Measurements from ENCODE around the gene PAK3. TPM values are rescaled to one million over a fixed set of nuclear protein-coding genes. Genes with fewer than 3 reads are reported as not detected.

PAK3 gene
- total RNA-seq, 2 donors from 2014 or later, result 0.33 TPM; not detected in 1

DNA sequence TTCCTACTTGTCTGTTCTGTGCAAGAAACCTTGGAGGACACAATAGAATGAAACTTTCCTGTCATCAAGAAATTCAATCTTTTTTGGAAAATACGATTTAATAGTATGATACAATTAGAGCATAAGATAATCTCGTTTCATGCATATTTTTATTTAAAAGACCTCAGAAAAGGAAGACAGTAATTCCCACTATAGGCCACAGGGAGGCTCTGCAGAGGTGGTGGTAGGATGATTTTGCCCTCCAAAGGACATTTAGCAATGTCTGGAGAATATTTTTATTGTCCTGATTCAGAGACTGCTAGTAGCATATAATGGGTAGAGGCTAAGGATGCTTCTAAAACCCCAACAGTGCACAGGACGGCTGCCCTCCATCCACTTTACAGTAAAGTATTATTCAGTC is 68.7 kb downstream of the PAK3 start:
- Mint-ChIP-seq H3K4me3 (no peak overlapping the region), H3K9me3 (no peaks in the 10 kb centered on the region), H3K4me1 (ENCODE audit: low read depth in 2 of 2) (peaks cover 0 to 12% of the 10 kb centered on the region in 2 donors), H3K27ac (no peak overlapping the region), H3K27me3 (peaks cover 4 to 13% of the 10 kb centered on the region in 2 donors), H3K36me3 (no peaks in the 10 kb centered on the region)
- no peak for DNase-seq (ENCODE audit: low spot score)
- no peak for ATAC-seq

DNA sequence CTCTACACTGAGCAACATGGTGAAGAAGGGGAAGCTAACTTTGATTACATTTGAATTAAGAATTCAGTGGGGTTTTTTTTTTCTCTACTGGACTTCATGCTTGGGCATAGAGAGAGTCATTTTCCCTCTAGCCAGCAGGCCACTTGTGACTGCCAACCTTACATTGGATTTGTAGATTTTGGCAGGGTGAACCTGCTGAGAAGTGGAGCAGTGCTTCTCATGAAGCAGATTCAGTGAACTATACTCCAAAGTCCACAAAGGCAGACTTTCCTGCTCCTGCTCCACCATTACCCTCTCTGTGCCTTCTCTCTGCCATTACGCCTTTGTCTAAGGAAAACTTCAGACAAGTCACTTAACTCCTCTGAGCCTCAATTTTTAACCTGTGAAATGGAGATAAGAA is 69.9 kb downstream of the PAK3 start:
- no peak for ATAC-seq
- Mint-ChIP-seq H3K27ac (no peak overlapping the region), H3K9me3 (no peaks in the 10 kb centered on the region), H3K4me1 (ENCODE audit: low read depth in 2 of 2) (peaks cover 0 to 14% of the 10 kb centered on the region in 2 donors), H3K27me3 (peaks cover 4 to 18% of the 10 kb centered on the region in 2 donors), H3K4me3 (no peak overlapping the region), H3K36me3 (no peaks in the 10 kb centered on the region)
- no peak for DNase-seq (ENCODE audit: low spot score)

DNA sequence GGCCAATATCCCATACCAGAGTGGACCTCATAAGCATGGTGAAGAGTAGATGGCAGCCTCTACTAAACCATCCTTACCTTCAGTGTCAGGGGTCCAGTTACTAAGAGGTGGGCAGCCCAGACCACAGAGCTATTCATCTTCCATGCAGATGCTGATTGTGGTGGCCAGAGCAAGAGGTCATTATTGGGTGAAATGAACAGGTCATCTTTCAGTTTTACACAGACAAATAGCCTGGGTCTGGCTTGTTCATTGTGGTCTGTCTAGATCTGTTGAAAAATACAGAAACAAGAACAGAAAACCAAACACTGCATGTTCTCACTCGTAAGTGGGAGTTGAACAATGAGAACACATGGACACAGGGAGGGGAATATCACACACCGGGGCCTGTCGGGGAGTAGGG is 71.3 kb downstream of the PAK3 start:
- peaks cover 0 to 14% of the 10 kb centered on the region in 2 donors for H3K4me1 Mint-ChIP-seq (ENCODE audit: low read depth in 2 of 2)
- no peak overlapping the region for H3K4me3 Mint-ChIP-seq
- peak overlapping the region; percentile 39 to 43 for H3K27ac Mint-ChIP-seq
- no peaks in the 10 kb centered on the region for H3K9me3 Mint-ChIP-seq
- no peak for DNase-seq (ENCODE audit: low spot score)
- peaks cover 4 to 18% of the 10 kb centered on the region in 2 donors for H3K27me3 Mint-ChIP-seq
- no peaks in the 10 kb centered on the region for H3K36me3 Mint-ChIP-seq
- ATAC-seq, result peak in 1 of 2 donors; percentile 43

DNA sequence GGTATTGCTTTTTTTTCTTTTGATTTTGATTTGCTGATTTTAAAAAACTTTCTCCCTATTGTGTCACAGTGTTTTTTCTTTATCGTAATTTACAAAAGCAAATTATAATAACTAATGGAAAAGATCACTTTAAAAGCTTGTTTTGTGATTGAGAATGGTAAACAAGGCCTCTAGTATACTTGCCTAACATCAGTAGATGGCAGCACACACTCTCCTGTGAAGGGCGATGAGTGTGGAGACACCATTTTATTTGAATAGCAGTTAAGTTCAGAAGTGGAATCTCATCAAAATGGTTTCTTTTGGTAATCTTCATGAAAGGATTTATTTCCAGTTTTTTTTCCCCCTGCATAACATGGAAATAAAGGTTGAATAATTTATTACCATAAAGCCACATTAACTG is 72.3 kb downstream of the PAK3 start:
- Mint-ChIP-seq H3K36me3 (no peaks in the 10 kb centered on the region), H3K4me1 (ENCODE audit: low read depth in 2 of 2) (peaks cover 0 to 14% of the 10 kb centered on the region in 2 donors), H3K9me3 (no peaks in the 10 kb centered on the region), H3K27me3 (peaks cover 0 to 17% of the 10 kb centered on the region in 2 donors), H3K27ac (peak overlapping the region; percentile 39 to 43), H3K4me3 (no peak overlapping the region)
- ATAC-seq (no peak), DNase-seq (ENCODE audit: low spot score) (no peak)

DNA sequence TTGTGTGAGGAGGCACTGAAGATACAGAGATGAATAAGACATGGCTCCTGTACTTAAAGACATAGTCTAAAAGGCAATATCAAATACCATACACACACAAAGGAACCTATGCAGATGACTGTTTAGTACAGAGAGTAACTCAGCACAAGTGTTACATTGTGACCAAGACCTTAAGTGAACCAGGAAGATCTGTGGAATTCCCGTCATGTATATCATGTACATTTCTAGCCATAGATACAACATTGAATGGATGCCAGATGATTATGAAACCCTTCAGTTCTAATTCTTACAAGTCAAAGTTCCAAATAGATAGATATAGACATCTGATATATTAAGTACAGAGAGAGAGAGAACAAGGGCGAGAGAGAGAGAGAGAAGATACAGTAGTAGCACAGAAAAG is 73.2 kb downstream of the PAK3 start:
- DNase-seq (ENCODE audit: low spot score) (no peak), ATAC-seq (no peak)
- Mint-ChIP-seq H3K9me3 (no peaks in the 10 kb centered on the region), H3K27me3 (peaks cover 0 to 15% of the 10 kb centered on the region in 2 donors), H3K27ac (no peak overlapping the region), H3K4me3 (no peak overlapping the region), H3K36me3 (no peaks in the 10 kb centered on the region), H3K4me1 (ENCODE audit: low read depth in 2 of 2) (peaks cover 0 to 14% of the 10 kb centered on the region in 2 donors)

DNA sequence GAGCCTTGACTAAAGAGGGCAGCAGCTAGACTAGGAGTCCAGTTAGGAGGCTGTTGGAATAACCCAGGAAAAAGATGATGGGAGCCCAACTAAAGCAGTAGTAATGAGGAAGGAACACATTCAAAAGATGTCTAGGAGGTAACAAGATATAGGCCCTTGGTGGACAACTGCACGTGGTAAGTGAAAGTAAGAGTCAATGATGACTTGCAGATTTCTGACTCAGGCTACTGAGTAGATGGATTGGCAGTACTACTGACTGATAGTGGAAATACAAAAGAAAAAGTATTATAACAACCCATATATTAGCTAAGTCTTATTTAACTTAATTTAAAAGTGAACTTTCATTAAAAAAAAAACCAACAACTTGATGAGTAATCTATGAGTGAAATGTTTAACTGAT is 74.0 kb downstream of the PAK3 start:
- peaks cover 0 to 15% of the 10 kb centered on the region in 2 donors for H3K27me3 Mint-ChIP-seq
- no peaks in the 10 kb centered on the region for H3K36me3 Mint-ChIP-seq
- no peaks in the 10 kb centered on the region for H3K9me3 Mint-ChIP-seq
- no peak for DNase-seq (ENCODE audit: low spot score)
- peaks cover 0 to 14% of the 10 kb centered on the region in 2 donors for H3K4me1 Mint-ChIP-seq (ENCODE audit: low read depth in 2 of 2)
- no peak overlapping the region for H3K4me3 Mint-ChIP-seq
- H3K27ac Mint-ChIP-seq, result no peak overlapping the region
- ATAC-seq, result no peak

DNA sequence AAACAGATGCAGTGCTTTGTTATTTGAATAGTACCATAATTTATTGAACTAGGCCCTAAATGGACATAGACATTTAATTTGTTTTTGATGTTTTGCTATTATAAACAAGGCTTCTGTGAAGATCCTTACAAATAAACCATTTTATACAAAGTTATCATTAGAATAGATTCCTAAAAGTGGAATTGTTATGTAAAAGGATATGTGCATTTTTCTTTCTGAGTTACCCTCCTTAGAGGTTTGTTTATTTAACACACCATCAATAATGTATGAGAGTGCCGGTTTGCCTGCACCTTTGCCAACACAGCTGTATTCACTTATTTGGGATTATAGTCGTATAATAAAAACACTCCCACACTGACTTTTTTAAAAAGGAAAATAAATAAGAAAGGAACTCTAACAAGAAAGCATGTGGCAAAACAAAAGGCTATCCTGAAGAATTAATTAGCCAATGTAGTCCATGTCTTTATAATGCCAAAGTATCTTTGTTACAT is 84.8 kb downstream of the PAK3 start:
- Mint-ChIP-seq H3K9me3 (no peaks in the 10 kb centered on the region), H3K27me3 (peaks cover 0 to 4% of the 10 kb centered on the region in 2 donors), H3K36me3 (no peaks in the 10 kb centered on the region), H3K4me3 (no peak overlapping the region), H3K27ac (no peak overlapping the region), H3K4me1 (ENCODE audit: low read depth in 2 of 2) (no peaks in the 10 kb centered on the region)
- ATAC-seq (no peak), DNase-seq (ENCODE audit: low spot score) (no peak)

DNA sequence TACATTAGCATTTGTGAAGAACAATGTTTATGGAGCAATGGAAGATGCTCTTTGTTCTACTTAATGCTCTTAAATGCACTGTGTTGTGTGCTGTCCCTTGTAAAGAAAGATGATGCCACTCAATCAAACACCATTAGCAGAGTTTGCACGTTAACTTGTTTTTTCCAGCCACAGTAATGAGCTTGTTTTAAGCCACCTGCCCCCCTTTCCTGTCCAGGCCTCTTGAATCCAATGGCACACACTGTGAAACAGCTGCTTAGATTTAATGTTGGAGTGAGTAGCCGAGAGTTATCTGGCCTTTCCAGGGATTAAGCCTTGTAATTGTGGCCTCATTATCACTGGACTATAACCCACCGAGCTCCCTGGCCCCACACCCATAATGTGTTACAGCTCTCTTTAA is 86.0 kb downstream of the PAK3 start:
- H3K4me1 Mint-ChIP-seq (ENCODE audit: low read depth in 2 of 2), result no peaks in the 10 kb centered on the region
- H3K9me3 Mint-ChIP-seq, result no peaks in the 10 kb centered on the region
- ATAC-seq (no peak), DNase-seq (ENCODE audit: low spot score) (no peak)
- no peaks in the 10 kb centered on the region for H3K36me3 Mint-ChIP-seq
- peaks cover 0 to 6% of the 10 kb centered on the region in 2 donors for H3K27me3 Mint-ChIP-seq
- H3K27ac Mint-ChIP-seq, result no peak overlapping the region
- H3K4me3 Mint-ChIP-seq, result no peak overlapping the region

DNA sequence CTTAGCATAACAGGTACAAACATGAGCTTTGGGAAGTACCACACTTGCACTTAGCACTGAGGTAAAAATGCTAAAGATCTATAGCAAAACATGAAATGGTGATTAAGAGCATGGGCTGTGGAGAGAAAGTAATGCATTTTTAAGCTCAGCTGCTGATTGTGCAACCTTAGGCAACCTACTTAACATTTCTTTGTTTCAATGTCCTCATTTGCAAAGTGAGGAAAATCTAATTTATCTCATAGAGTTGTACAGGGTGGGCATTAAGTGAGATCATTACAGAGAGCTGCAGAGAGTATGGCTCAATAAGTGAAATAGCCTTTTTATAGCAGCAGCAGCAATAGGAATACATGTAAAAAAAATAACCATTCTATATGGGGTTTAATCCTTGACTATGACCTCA is 87.0 kb downstream of the PAK3 start:
- no peaks in the 10 kb centered on the region for H3K36me3 Mint-ChIP-seq
- H3K27me3 Mint-ChIP-seq, result peaks cover 0 to 8% of the 10 kb centered on the region in 2 donors
- H3K27ac Mint-ChIP-seq, result no peak overlapping the region
- no peak overlapping the region for H3K4me3 Mint-ChIP-seq
- ATAC-seq, result no peak
- H3K9me3 Mint-ChIP-seq, result no peaks in the 10 kb centered on the region
- DNase-seq (ENCODE audit: low spot score), result no peak
- no peaks in the 10 kb centered on the region for H3K4me1 Mint-ChIP-seq (ENCODE audit: low read depth in 2 of 2)

DNA sequence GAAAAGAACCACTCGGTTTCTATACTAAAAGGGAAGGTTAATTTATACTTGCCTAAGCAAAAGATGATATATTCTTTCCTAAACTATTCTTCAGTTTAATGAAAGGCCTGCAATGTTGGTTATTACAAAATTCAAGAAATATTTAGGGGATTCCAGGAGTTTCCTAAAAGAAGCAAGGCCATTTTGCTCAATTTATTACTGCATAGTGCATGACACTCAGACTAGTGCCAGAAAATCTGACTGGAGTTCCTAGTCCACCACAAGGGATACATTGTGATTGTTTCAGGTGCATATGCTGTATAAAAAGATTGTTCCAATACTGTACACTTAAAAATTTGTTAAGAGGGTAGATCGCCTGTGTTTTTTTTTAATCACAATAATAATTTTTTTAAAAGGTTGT is 95.6 kb downstream of the PAK3 start:
- ATAC-seq, result no peak
- Mint-ChIP-seq H3K27ac (no peak overlapping the region), H3K4me1 (ENCODE audit: low read depth in 2 of 2) (no peaks in the 10 kb centered on the region), H3K9me3 (no peaks in the 10 kb centered on the region), H3K27me3 (peaks cover 0 to 15% of the 10 kb centered on the region in 2 donors), H3K36me3 (no peaks in the 10 kb centered on the region), H3K4me3 (no peak overlapping the region)
- DNase-seq (ENCODE audit: low spot score), result no peak

DNA sequence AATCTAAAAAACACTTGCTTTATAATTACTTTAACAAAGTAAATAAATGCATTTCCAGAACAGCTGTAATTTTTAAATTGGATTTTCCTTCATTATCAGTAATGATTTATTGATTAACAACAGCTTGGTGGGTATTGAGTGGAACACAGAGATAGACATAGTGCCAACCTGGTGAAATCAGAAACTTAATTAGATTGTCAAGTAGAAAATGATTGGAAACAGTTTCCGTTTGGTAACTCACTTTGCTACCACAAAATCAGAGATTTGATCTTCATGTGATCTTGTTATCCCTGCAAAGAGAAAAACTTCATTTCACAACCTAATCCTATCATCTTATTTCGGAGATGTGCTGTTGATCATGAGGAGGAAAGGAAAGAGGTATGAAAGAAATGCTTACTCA is 103.5 kb downstream of the PAK3 start:
- ATAC-seq, result no peak
- Mint-ChIP-seq H3K4me1 (ENCODE audit: low read depth in 2 of 2) (no peaks in the 10 kb centered on the region), H3K36me3 (no peaks in the 10 kb centered on the region), H3K4me3 (no peak overlapping the region), H3K27ac (no peak overlapping the region), H3K27me3 (peaks cover 0 to 19% of the 10 kb centered on the region in 2 donors), H3K9me3 (no peaks in the 10 kb centered on the region)
- DNase-seq (ENCODE audit: low spot score), result no peak

DNA sequence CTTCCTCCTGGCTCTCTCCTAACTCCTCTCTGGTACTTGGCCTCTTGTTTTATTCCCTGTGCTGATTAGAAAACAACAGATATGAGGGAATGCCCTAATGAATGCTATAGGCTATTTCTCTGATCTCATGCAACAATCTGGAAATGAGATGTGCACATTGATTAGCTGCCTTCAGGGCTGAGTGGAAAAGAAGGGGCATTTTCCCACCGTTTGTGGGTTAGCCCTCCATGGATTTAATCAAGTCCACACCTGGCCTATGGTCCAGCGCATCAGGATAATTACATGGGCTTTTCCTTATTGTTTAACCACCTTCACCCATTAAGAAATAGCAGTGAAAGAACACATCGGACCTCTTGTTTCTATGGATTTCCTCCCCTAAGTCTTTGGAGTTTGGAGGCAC is 104.3 kb downstream of the PAK3 start:
- ATAC-seq (no peak), DNase-seq (ENCODE audit: low spot score) (no peak)
- no peaks in the 10 kb centered on the region for H3K36me3 Mint-ChIP-seq
- no peak overlapping the region for H3K27ac Mint-ChIP-seq
- H3K9me3 Mint-ChIP-seq, result no peaks in the 10 kb centered on the region
- H3K27me3 Mint-ChIP-seq, result peaks cover 0 to 17% of the 10 kb centered on the region in 2 donors
- no peak overlapping the region for H3K4me3 Mint-ChIP-seq
- H3K4me1 Mint-ChIP-seq (ENCODE audit: low read depth in 2 of 2), result no peaks in the 10 kb centered on the region

DNA sequence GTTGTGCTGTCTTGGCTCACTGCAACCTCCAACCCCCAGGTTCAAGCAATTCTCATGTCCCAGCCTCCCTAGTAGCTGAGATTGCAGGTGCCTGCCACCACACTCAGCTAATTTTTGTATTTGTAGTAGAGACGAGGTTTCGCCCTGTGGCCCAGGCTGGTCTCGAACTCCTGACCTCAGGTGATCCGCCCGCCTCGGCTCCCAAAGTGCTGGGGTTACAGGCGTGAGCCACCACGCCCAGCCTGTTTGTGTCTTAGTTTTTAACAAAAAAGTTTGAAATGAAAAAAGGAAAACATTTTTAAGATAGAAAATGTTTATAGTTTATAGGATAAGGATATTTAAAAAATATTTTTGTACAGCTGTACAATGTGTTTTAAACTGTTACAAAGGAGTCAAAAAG is 111.9 kb downstream of the PAK3 start:
- no peak for ATAC-seq

DNA sequence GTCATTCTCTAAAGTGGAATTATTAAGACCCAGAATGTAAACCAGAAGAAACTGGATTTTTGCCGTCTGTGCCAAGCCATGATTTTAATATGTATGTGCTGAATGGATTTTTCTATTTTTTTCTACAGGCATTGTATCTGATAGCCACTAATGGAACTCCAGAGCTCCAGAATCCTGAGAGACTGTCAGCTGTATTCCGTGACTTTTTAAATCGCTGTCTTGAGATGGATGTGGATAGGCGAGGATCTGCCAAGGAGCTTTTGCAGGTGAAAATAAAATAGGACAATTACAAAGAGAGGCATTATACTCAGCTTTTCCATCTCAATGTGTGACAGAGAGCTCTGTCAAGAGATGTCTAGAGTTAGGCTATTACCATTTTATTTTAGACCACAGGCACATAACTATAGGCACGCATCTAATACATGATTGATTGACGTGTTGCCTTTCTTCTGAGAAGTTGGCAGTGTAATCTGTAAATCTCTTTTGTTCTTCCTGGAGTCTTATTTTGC is 120.4 kb downstream of the PAK3 start:
- Mint-ChIP-seq H3K4me3 (no peak overlapping the region), H3K27me3 (peaks cover 9 to 12% of the 10 kb centered on the region in 2 donors), H3K9me3 (no peaks in the 10 kb centered on the region), H3K36me3 (no peaks in the 10 kb centered on the region), H3K4me1 (ENCODE audit: low read depth in 2 of 2) (no peaks in the 10 kb centered on the region), H3K27ac (no peak overlapping the region)
- ATAC-seq, result no peak
- no peak for DNase-seq (ENCODE audit: low spot score)

More for the DNA sequence above, 111.9 kb downstream of the PAK3 start:
- Mint-ChIP-seq H3K27me3 (peaks cover 7 to 9% of the 10 kb centered on the region in 2 donors), H3K27ac (no peak overlapping the region), H3K4me1 (ENCODE audit: low read depth in 2 of 2) (no peaks in the 10 kb centered on the region), H3K4me3 (no peak overlapping the region), H3K9me3 (no peaks in the 10 kb centered on the region), H3K36me3 (no peaks in the 10 kb centered on the region)
- DNase-seq (ENCODE audit: low spot score), result no peak

DNA sequence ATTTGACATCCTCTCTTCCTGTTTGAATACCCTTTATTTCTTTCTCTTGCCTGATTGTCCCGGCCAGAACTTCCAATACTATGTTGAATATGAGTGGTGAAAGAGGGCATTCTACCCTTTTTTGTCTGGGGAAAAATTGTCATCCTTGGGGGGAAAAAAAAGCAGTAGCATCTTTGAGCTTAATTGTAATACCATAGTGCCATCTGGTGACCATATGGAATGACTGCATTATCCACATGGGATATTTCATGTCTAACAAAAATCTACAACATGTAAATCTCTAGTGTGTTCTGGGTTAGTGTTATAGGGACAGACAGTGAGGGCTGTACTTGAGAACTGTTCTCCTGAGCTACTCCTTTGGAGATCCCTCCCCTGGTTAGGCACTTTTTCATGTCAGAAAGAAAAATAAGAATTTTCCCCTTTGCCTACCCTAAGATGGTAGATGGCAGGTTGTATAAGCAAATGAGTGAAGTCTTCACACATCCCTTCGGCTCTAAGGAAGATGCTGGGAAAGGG is 148.3 kb downstream of the PAK3 start:
- H3K27me3 Mint-ChIP-seq, result peaks cover 7% of the 10 kb centered on the region in 2 donors
- DNase-seq (ENCODE audit: low spot score) (no peak), ATAC-seq (no peak)
- no peaks in the 10 kb centered on the region for H3K36me3 Mint-ChIP-seq
- H3K4me1 Mint-ChIP-seq (ENCODE audit: low read depth in 2 of 2), result no peaks in the 10 kb centered on the region
- H3K4me3 Mint-ChIP-seq, result no peak overlapping the region
- no peaks in the 10 kb centered on the region for H3K9me3 Mint-ChIP-seq
- H3K27ac Mint-ChIP-seq, result no peak overlapping the region
